Activated T-helper 1 cell treated with anti-CD3 and anti-CD28 coated beads, Interleukin-12 subunit alpha, Interleukin-12 subunit beta, Interleukin-2, Interleukin-4 antibody, amounts not matched to agents 30 ng/mL and 10 ng/mL and 1 ng/mL, durations not matched to agents 14 hours and 24 hours and 36 hours (primary cell): ENCODE results near the gene RFT1. TPM values are rescaled to one million over a fixed set of nuclear protein-coding genes. Genes with fewer than 3 reads are reported as not detected.
A peak's percentile ranks its signal among the peaks of the same experiment; 100 is the strongest.

ENCODE experiments used
- DNase-seq: peaks from one replicate; pipeline ENCODE4 v3.0.0; 2021; ENCODE audit warnings: low spot score
- H3K27ac Mint-ChIP-seq: one replicate; pipeline ENCODE4 v1.8.0; 2021; ENCODE audit warnings: mild to moderate bottlenecking, mixed read lengths
- H3K27me3 Mint-ChIP-seq: one replicate; pipeline ENCODE4 v1.8.0; 2022; ENCODE audit warnings: mild to moderate bottlenecking, moderate library complexity, mixed read lengths; ENCODE audit not compliant: insufficient read depth
- H3K36me3 Mint-ChIP-seq: one replicate; pipeline ENCODE4 v1.8.0; 2021; ENCODE audit warnings: low read depth, mixed read lengths
- H3K4me1 Mint-ChIP-seq: one replicate; pipeline ENCODE4 v1.8.0; 2021; ENCODE audit warnings: low read depth, mixed read lengths
- H3K4me3 Mint-ChIP-seq: one replicate; pipeline ENCODE4 v1.8.0; 2021; ENCODE audit warnings: mild to moderate bottlenecking, moderate library complexity, mixed read lengths
- H3K9me3 Mint-ChIP-seq: one replicate; pipeline ENCODE4 v1.8.0; 2021; ENCODE audit warnings: mixed read lengths
- intact Hi-C: fragments of 100-400 bp; cut with micrococcal nuclease; formaldehyde crosslinking; loops from one replicate; pipeline ENCODE4 v1.15.1; 2024
- total RNA-seq: library from RNA; stranded (reverse); gene quantifications from 2 replicates; pipeline ENCODE4 v1.2.3, GENCODE V29; 2022

The RFT1 gene
- total RNA-seq, 1 donor from 2014 or later: 44.9 TPM

DNA sequence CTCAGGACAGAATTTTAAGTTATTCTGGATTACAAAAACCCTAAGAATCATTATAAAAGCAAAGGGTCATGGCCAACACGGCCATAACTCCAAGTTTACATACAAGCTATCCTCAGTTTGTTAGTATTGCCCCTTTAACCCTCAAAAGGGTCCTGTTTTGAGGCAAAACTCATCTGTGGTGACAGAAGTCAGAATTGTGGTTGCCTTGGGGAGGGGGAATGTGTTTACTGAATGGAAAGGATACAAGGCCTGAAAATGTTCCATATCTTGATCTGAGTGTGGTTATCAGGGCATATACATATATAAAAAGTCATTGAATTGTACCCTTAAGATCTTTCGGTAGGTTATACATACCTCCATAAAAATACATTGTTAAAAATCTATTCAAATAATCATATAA lies 86.5 kb downstream of the RFT1 start:
- no peak for DNase-seq
- H3K4me1 Mint-ChIP-seq: peaks cover 54% of the 10 kb centered on the region
- peak overlapping the region; percentile 95 for H3K4me3 Mint-ChIP-seq
- peaks cover 11% of the 10 kb centered on the region for H3K36me3 Mint-ChIP-seq
- peaks cover 12% of the 10 kb centered on the region for H3K27me3 Mint-ChIP-seq
- H3K27ac Mint-ChIP-seq: peak overlapping the region; percentile 90
- intact Hi-C loops: loop anchor here (1.0 to 10.0 kb wide), 6 partner anchors 24 to 357 kb away; partner anchors contain the start of genes GNL3, NEK4 and TKT
- H3K9me3 Mint-ChIP-seq: no peaks in the 10 kb centered on the region

DNA sequence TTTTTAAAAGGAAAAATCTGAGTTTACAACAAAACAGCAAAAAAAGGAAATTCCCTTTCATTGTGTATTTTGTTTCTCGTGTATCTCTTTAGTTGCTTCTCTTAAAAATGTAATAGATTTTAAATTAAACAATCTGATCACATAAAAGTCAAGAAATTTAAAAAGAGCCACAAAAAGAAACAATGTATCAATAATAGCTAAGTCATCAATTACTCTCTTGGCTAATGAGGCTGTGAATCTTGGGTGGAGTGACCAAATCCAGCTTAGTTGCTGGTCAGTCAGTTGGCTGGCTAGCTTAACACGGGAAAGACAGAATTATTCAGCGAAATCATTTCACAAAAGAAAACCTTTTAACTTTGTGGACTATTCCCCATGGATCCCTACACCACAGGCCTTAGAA lies 87.6 kb downstream of the RFT1 start:
- peak overlapping the region; percentile 26 for H3K27ac Mint-ChIP-seq
- H3K9me3 Mint-ChIP-seq: no peaks in the 10 kb centered on the region
- H3K36me3 Mint-ChIP-seq: peaks cover 11% of the 10 kb centered on the region
- H3K4me1 Mint-ChIP-seq: peaks cover 62% of the 10 kb centered on the region
- peak overlapping the region; percentile 31 for H3K4me3 Mint-ChIP-seq
- DNase-seq: no peak
- intact Hi-C loops: loop anchor here (1.0 to 10.0 kb wide), 3 partner anchors 59 to 270 kb away; partner anchors contain the start of genes NEK4 and TKT
- peaks cover 4% of the 10 kb centered on the region for H3K27me3 Mint-ChIP-seq

DNA sequence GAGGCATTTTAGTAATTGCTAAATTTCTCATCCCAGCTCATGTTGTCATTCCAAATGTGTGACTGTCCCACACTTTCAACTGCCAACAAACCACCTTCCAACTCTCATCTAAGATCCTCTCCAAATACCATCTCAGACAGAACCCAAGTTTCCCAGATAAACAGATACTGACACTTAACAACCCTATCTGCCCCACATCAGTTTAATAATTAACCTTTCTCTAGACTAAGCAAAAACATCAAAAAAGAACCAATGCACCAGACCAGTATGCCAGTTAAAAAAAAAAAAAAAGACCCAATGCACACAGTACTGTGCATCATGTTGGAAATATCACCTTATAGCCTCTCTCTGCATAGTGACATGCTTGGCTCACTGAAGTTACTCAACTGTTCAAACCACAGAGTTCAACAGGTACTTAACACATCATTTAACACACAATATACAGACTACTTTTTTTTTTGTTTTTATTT lies 89.8 kb downstream of the RFT1 start:
- intact Hi-C loops: loop anchor here (2.0 to 10.0 kb wide), 3 partner anchors 14 to 268 kb away; partner anchors contain the start of genes NEK4 and TKT
- DNase-seq: no peak
- peaks cover 73% of the 10 kb centered on the region for H3K4me1 Mint-ChIP-seq
- peaks cover 2% of the 10 kb centered on the region for H3K27me3 Mint-ChIP-seq
- H3K4me3 Mint-ChIP-seq: no peak overlapping the region
- no peaks in the 10 kb centered on the region for H3K9me3 Mint-ChIP-seq
- peaks cover 16% of the 10 kb centered on the region for H3K36me3 Mint-ChIP-seq
- no peak overlapping the region for H3K27ac Mint-ChIP-seq

DNA sequence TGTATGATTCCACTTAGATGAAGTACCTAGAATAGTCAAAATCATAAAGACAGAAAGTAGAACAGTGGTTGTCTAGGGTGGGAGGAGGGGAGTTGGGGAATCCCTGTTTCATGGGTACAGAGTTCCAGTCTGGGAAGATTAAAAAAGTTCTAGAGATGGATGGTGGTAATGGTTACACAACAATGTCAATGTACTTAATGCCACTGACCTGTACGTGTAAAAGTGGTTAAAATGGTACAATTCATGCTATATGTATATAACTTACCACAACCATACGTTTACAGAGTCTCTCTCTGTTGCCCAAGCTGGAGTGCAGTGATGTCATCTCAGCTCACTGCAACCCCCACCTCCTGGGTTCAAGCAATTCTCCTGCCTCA lies 90.9 kb downstream of the RFT1 start:
- intact Hi-C loops: no loop called here
- DNase-seq: no peak
- Mint-ChIP-seq H3K9me3 (no peaks in the 10 kb centered on the region), H3K27me3 (no peaks in the 10 kb centered on the region), H3K36me3 (peaks cover 11% of the 10 kb centered on the region), H3K27ac (no peak overlapping the region), H3K4me3 (no peak overlapping the region), H3K4me1 (peaks cover 72% of the 10 kb centered on the region)

- Mint-ChIP-seq H3K27ac (no peak overlapping the region), H3K4me1 (peaks cover 67% of the 10 kb centered on the region), H3K9me3 (no peaks in the 10 kb centered on the region), H3K36me3 (peaks cover 10% of the 10 kb centered on the region), H3K27me3 (no peaks in the 10 kb centered on the region), H3K4me3 (no peak overlapping the region)
- no peak for DNase-seq
- intact Hi-C loops: no loop called here
Measured at GRCh38 chr3:53038679-53039375, 91.4 kb downstream of the RFT1 start.

Other genes with a start within 250 kb of the RFT1 start
- gene STIMATE, start 232.9 kb downstream of the RFT1 start, total RNA-seq: 19.8 and 20.1 TPM in 2 replicates
- 28.4 and 31.0 TPM in 2 replicates for gene SFMBT1, start 84.4 kb downstream of the RFT1 start, total RNA-seq
- 24.8 and 28.0 TPM in 2 replicates for gene PRKCD, start 30.8 kb upstream of the RFT1 start, total RNA-seq
- 332 and 351 TPM in 2 replicates for gene TKT, start 125.6 kb upstream of the RFT1 start, total RNA-seq
- gene DCP1A, start 217.1 kb upstream of the RFT1 start, total RNA-seq: 46.3 and 48.6 TPM in 2 replicates